AG09309 (cell line): Measurements from ENCODE around the gene RPS6KC1.
"Not testable (repeated sequence)": the region's sequence is repeated elsewhere in the genome, so short reads cannot be mapped to it uniquely, and the experiment has no call there.

Experiments used
- DNase-seq: peaks from one replicate; pipeline ENCODE4 v3.0.0-alpha.2; 2010; ENCODE audit warnings: low read depth
- H3K4me3 ChIP-seq: 2 replicates; pipeline ENCODE4 v1.5.1; 2011; ENCODE audit warnings: mild to moderate bottlenecking, low read depth, low read length, moderate library complexity; ENCODE audit not compliant: control insufficient read depth
- TF ChIP-seq, protein P1 (sequence below): IDR thresholded peaks from 2 replicates; pipeline ENCODE4 v1.5.1; 2011; ENCODE audit warnings: mild to moderate bottlenecking, low read depth, low read length, inconsistent platforms; ENCODE audit not compliant: insufficient read depth, control insufficient read depth; ENCODE audit errors: missing control alignments

Gene RPS6KC1

DNA sequence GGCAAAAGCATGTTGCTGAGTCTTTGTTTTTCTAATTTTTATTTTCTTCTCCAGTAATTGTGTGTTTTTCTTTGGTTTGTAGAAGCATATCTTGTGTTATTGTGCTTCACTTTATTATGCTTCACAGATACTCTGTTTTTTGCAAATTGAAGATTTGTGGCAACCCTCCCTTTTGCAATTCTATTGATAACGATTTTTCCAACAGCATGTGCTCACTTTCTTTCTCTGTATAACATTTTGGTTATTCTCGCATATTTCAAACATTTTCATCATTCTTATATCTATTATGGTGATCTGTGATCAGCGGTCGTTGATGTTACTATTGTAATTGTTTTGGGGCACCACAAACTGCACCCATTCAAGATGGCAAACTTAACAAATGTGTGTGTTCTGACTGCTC, 31.6 kb upstream of the RPS6KC1 start:
- TF ChIP-seq, protein P1, sequence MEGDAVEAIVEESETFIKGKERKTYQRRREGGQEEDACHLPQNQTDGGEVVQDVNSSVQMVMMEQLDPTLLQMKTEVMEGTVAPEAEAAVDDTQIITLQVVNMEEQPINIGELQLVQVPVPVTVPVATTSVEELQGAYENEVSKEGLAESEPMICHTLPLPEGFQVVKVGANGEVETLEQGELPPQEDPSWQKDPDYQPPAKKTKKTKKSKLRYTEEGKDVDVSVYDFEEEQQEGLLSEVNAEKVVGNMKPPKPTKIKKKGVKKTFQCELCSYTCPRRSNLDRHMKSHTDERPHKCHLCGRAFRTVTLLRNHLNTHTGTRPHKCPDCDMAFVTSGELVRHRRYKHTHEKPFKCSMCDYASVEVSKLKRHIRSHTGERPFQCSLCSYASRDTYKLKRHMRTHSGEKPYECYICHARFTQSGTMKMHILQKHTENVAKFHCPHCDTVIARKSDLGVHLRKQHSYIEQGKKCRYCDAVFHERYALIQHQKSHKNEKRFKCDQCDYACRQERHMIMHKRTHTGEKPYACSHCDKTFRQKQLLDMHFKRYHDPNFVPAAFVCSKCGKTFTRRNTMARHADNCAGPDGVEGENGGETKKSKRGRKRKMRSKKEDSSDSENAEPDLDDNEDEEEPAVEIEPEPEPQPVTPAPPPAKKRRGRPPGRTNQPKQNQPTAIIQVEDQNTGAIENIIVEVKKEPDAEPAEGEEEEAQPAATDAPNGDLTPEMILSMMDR: no peak

DNA sequence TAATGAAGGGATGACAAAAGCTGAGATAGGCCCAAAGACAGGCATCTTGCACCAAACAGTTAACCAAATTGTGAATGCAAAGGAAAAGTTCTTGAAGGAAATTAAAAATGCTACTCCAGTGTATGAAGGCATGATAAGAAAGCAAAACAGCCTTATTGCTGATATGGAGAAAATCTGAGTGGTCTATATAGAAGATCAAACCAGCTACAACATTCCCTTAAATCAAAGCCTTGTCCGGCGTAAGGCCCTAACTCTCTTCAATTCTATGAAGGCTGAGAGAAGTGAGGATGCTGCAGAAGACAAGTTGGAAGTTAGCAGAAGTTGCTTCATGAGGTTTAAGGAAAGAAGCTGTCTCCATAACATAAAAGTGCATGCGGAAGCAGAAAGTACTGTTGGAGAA, 31.0 kb upstream of the RPS6KC1 start:
- TF ChIP-seq, protein P1: no peak
- no peak for DNase-seq

More for the DNA sequence above, 31.6 kb upstream of the RPS6KC1 start:
- no peak for DNase-seq
- no peak overlapping the region for H3K4me3 ChIP-seq

DNA sequence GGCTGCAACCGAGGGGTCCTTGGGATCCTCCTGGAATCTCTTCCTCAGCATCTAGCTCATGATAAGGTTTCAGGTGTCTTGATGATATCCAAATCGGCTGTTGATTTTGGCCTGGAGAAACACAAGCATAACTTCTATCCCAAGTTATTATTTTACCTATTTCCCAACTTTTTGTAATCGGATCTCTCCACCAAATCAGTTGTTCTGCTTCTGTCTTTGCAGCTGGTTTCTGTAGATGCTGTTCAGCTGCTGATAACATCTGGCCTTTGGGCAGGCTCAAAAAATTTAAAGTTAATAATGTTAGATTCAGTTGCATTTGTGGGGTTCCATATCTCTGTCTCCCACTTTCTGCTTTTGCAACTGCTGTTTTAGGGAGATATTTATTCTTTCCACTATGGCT, 24.0 kb upstream of the RPS6KC1 start:
- DNase-seq, H3K4me3 ChIP-seq: not testable (repeated sequence)

More for the DNA sequence above, 31.0 kb upstream of the RPS6KC1 start:
- H3K4me3 ChIP-seq: no peak overlapping the region

DNA sequence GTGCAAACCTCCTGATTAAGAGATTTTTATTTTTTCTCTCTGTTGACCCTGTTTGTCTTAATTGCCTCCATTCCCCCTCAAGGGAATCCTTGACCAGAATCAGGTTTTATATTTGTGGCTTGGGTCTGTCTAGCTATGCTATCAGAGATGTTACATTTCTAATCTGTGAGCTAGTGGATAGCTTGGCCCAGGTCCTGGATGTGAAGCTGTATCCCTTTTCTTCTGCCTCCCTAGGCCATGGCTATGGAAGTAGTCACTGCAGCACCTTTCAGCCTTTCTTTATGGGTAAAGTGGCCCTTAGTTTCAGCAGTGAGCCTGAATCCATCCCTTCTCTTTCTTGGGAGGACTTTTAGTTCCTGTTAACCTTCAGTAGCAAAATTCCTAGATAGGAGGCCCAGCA, 18.4 kb upstream of the RPS6KC1 start:
- no peak for DNase-seq
- no peak overlapping the region for H3K4me3 ChIP-seq
- TF ChIP-seq, protein P1: no peak

DNA sequence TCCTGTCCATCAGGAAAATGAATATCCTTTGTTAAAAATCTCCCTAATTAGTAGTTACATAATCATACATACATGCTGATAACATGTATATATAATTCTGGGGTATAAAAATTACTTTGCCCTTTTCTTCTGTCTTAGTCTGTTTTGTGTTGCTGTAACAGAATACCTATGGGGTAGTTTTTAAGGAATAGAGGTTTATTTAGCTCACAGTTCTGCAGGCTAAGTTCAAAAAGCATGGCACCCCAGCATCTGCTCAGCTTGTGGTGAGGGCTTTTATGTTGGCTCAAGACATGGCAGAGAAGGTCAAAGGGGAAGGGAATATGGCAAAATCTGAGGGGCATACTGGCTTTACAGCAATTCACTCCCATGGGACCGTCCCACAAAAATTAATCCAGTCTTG, 16.3 kb upstream of the RPS6KC1 start:
- DNase-seq: no peak
- no peak overlapping the region for H3K4me3 ChIP-seq

DNA sequence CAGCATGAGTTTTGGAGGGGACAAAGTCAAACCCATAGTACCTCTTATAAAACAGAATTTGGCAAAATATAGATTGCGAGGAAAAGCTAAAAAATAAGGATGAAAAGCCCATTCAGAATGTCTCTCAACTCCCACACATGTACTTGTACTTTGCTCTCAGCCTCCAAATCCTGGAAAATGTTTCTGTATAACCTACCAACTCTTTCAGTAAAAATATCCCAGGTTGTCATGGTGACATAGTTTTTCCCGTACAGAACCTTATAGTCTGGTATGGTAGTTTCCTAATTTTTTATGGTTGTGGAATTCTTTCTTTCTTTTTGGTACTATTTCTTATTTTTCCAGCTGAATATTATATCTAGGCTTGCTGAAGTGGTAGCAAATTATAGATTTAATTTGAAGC, 15.5 kb upstream of the RPS6KC1 start:
- H3K4me3 ChIP-seq: no peak overlapping the region
- no peak for DNase-seq
- TF ChIP-seq, protein P1: no peak

More for the DNA sequence above, 16.3 kb upstream of the RPS6KC1 start:
- TF ChIP-seq, protein P1: no peak

DNA sequence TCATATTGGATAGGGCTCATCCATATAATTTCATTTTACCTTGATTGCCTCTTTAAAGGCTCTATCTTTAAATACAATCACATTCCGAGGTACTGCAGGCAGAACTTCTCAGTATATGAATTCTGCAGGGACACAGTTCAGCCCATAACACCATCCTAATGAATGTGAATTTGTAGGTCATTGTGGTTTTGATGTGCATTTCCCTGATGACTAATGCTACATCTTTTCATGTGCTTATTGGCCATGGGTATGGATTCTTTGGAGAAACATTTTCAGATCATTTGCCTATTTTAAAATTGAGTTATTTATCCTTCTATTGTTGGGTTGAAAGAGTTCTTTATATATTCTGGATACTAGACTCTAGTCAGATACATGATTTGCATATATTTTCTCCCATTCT, 9.6 kb upstream of the RPS6KC1 start:
- H3K4me3 ChIP-seq: no peak overlapping the region
- peak; percentile 4 for DNase-seq
- TF ChIP-seq, protein P1: no peak

DNA sequence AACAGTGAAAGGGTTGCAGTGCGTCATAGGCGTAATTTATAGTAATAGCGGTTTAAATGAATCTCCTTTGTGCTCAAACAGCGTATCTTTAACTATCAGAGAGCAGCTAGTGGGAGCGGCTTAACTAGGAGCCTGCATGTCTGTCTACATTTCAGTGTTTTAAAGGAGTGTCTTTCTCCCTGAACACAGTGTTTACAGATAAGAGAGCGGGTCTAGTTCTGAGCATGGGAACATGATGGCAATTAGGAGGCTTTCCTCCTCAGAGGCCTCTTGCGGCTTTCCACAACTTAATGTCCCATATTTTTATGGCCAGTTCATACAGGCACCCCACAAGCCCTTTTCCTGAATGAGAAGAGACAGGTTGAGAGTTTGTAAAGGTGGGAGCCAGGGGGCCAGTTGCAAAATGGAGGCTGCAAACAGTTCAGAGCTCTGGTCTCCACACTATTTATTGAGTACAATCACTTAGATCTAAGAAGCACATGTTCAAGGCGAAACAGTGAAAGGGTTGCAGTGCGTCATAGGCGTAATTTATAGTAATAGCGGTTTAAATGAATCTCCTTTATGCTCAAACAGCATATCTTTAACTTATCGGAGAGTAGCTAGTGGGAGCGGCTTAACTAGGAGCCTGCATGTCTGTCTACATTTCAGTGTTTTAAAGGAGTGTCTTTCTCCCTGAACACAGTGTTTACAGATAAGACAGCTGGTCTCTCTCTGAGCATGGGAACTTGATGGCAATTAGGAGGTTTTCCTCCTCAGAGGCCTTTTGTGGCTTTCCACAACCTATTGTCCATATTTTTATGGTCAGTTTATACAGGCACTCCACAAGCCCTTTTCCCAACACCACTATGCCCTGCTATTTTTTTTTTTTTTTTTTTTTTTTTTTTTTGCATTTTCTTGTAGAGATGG, 5.5 kb upstream of the RPS6KC1 start:
- H3K4me3 ChIP-seq, DNase-seq: not testable (repeated sequence)
